ENCODE data around the gene TBC1D2. TPM values are rescaled to one million over a fixed set of nuclear protein-coding genes. Genes with fewer than 3 reads are reported as not detected.

The TBC1D2 gene
- total RNA-seq (2.5 TPM), polyA plus RNA-seq (21.2 TPM)
- long read RNA-seq, donor 1, result 0 reads
- long read RNA-seq, donor 2, result 0 reads
- long read RNA-seq, donor 3, partial matches to known transcripts, result 0 of 4 reads
- long read RNA-seq, donor 3, other reads (novel, unspliced or antisense), result 0 of 4 reads
- long read RNA-seq, donor 4, partial matches to known transcripts, result 0 of 1 reads
- long read RNA-seq, donor 4, other reads (novel, unspliced or antisense), result 0 of 1 reads
- long read RNA-seq, donor 5, partial matches to known transcripts, result 0 of 1 reads
- long read RNA-seq, donor 5, other reads (novel, unspliced or antisense), result 0 of 1 reads
- long read RNA-seq, donor 6, partial matches to known transcripts, result 0 of 1 reads
- long read RNA-seq, donor 6, other reads (novel, unspliced or antisense), result 0 of 1 reads
- long read RNA-seq, donor 7, result 0 reads
- long read RNA-seq, donor 8, partial matches to known transcripts, result 0 of 1 reads
- long read RNA-seq, donor 8, other reads (novel, unspliced or antisense), result 0 of 1 reads
- long read RNA-seq, donor 9, partial matches to known transcripts, result 0 of 2 reads
- long read RNA-seq, donor 9, other reads (novel, unspliced or antisense), result 0 of 2 reads
- long read RNA-seq, donor 10, partial matches to known transcripts, result 0 of 1 reads
- long read RNA-seq, donor 10, other reads (novel, unspliced or antisense), result 0 of 1 reads

- peak; percentile 95 to 99 (median 96) for DNase-seq (ENCODE audit: low read depth in 6 of 9, low spot score in 9 of 9)
- Histone ChIP-seq H3K4me3 (ENCODE audit: low read length in 2 of 2) (peak within 1 kb of the TSS; percentile 72 to 100), H3K27ac (ENCODE audit: low read depth in 1 of 2, low read length in 1 of 2) (peak within 1 kb of the TSS; percentile 99 to 100), H3K27me3 (ENCODE audit: control insufficient read depth in 2 of 2, insufficient read depth in 1 of 2, low read length in 1 of 2) (peaks cover 0 to 15% of the 10 kb centered on the region in 2 donors), H3K9me3 (ENCODE audit: control insufficient read depth in 2 of 2, insufficient read depth in 1 of 2, low read length in 1 of 2) (no peaks in the 10 kb centered on the region), H3K4me1 (ENCODE audit: control insufficient read depth in 2 of 2, insufficient read depth in 2 of 2, low read length in 2 of 2) (peaks cover 7 to 15% of the 10 kb centered on the region in 2 donors), H3K36me3 (ENCODE audit: control insufficient read depth in 2 of 2, insufficient read depth in 2 of 2, low read length in 1 of 2) (no peaks in the 10 kb centered on the region)
- WGBS, result under 1% methylated on average over 64 of the region's 64 CpGs
Measured at GRCh38 chr9:98255578-98256296, at the start of gene TBC1D2. TSS of gene TBC1D2 (minus strand) at chr9:98255649. CDS start at chr9:98255541, 108 bp downstream.

GRCh38 chr9:98304381-98304780 is 48.9 kb upstream of the TBC1D2 start:
- H3K4me1 ChIP-seq (ENCODE audit: control insufficient read depth in 2 of 2, insufficient read depth in 2 of 2, low read length in 2 of 2), result no peaks in the 10 kb centered on the region
- H3K27me3 ChIP-seq (ENCODE audit: control insufficient read depth in 2 of 2, insufficient read depth in 1 of 2, low read length in 1 of 2), result no peaks in the 10 kb centered on the region
- no peaks in the 10 kb centered on the region for H3K9me3 ChIP-seq (ENCODE audit: control insufficient read depth in 2 of 2, insufficient read depth in 1 of 2, low read length in 1 of 2)
- no peaks in the 10 kb centered on the region for H3K36me3 ChIP-seq (ENCODE audit: control insufficient read depth in 2 of 2, insufficient read depth in 2 of 2, low read length in 1 of 2)
- no peak for DNase-seq (ENCODE audit: low read depth in 6 of 9, low spot score in 9 of 9)
- H3K4me3 ChIP-seq (ENCODE audit: low read length in 2 of 2), result no peak overlapping the region
- no peak overlapping the region for H3K27ac ChIP-seq (ENCODE audit: low read depth in 1 of 2, low read length in 1 of 2)
- WGBS, result 96% methylated on average over 4 of the region's 4 CpGs

- Histone ChIP-seq H3K9me3 (ENCODE audit: control insufficient read depth in 2 of 2, insufficient read depth in 1 of 2, low read length in 1 of 2) (no peaks in the 10 kb centered on the region), H3K4me3 (ENCODE audit: low read length in 2 of 2) (no peak overlapping the region), H3K36me3 (ENCODE audit: control insufficient read depth in 2 of 2, insufficient read depth in 2 of 2, low read length in 1 of 2) (no peaks in the 10 kb centered on the region), H3K27ac (ENCODE audit: low read depth in 1 of 2, low read length in 1 of 2) (no peak overlapping the region), H3K4me1 (ENCODE audit: control insufficient read depth in 2 of 2, insufficient read depth in 2 of 2, low read length in 2 of 2) (no peaks in the 10 kb centered on the region), H3K27me3 (ENCODE audit: control insufficient read depth in 2 of 2, insufficient read depth in 1 of 2, low read length in 1 of 2) (no peaks in the 10 kb centered on the region)
- DNase-seq (ENCODE audit: low read depth in 6 of 9, low spot score in 9 of 9), result no peak
- 87% methylated on average over 8 of the region's 8 CpGs for WGBS
Measured at GRCh38 chr9:98303633-98304125, 48.2 kb upstream of the TBC1D2 start.

GRCh38 chr9:98302938-98303632 is 47.6 kb upstream of the TBC1D2 start:
- Histone ChIP-seq H3K27ac (ENCODE audit: low read depth in 1 of 2, low read length in 1 of 2) (no peak overlapping the region), H3K36me3 (ENCODE audit: control insufficient read depth in 2 of 2, insufficient read depth in 2 of 2, low read length in 1 of 2) (no peaks in the 10 kb centered on the region), H3K4me3 (ENCODE audit: low read length in 2 of 2) (no peak overlapping the region), H3K9me3 (ENCODE audit: control insufficient read depth in 2 of 2, insufficient read depth in 1 of 2, low read length in 1 of 2) (no peaks in the 10 kb centered on the region), H3K27me3 (ENCODE audit: control insufficient read depth in 2 of 2, insufficient read depth in 1 of 2, low read length in 1 of 2) (no peaks in the 10 kb centered on the region), H3K4me1 (ENCODE audit: control insufficient read depth in 2 of 2, insufficient read depth in 2 of 2, low read length in 2 of 2) (no peaks in the 10 kb centered on the region)
- WGBS, result 93% methylated on average over 13 of the region's 13 CpGs
- DNase-seq (ENCODE audit: low read depth in 6 of 9, low spot score in 9 of 9), result no peak

- Histone ChIP-seq H3K27ac (ENCODE audit: low read depth in 1 of 2, low read length in 1 of 2) (no peak overlapping the region), H3K4me1 (ENCODE audit: control insufficient read depth in 2 of 2, insufficient read depth in 2 of 2, low read length in 2 of 2) (no peaks in the 10 kb centered on the region), H3K27me3 (ENCODE audit: control insufficient read depth in 2 of 2, insufficient read depth in 1 of 2, low read length in 1 of 2) (no peaks in the 10 kb centered on the region), H3K4me3 (ENCODE audit: low read length in 2 of 2) (no peak overlapping the region), H3K9me3 (ENCODE audit: control insufficient read depth in 2 of 2, insufficient read depth in 1 of 2, low read length in 1 of 2) (no peaks in the 10 kb centered on the region), H3K36me3 (ENCODE audit: control insufficient read depth in 2 of 2, insufficient read depth in 2 of 2, low read length in 1 of 2) (no peaks in the 10 kb centered on the region)
- DNase-seq (ENCODE audit: low read depth in 6 of 9, low spot score in 9 of 9), result no peak
- WGBS, result 93% methylated on average over 5 of the region's 5 CpGs
Measured at GRCh38 chr9:98302150-98302549, 46.7 kb upstream of the TBC1D2 start.

- DNase-seq (ENCODE audit: low read depth in 6 of 9, low spot score in 9 of 9), result no peak
- H3K4me3 ChIP-seq (ENCODE audit: low read length in 2 of 2), result no peak overlapping the region
- H3K9me3 ChIP-seq (ENCODE audit: control insufficient read depth in 2 of 2, insufficient read depth in 1 of 2, low read length in 1 of 2), result no peaks in the 10 kb centered on the region
- peaks cover 0 to 2% of the 10 kb centered on the region in 2 donors for H3K27me3 ChIP-seq (ENCODE audit: control insufficient read depth in 2 of 2, insufficient read depth in 1 of 2, low read length in 1 of 2)
- no peaks in the 10 kb centered on the region for H3K4me1 ChIP-seq (ENCODE audit: control insufficient read depth in 2 of 2, insufficient read depth in 2 of 2, low read length in 2 of 2)
- no peak overlapping the region for H3K27ac ChIP-seq (ENCODE audit: low read depth in 1 of 2, low read length in 1 of 2)
- 91% methylated on average over 3 of the region's 3 CpGs for WGBS
- H3K36me3 ChIP-seq (ENCODE audit: control insufficient read depth in 2 of 2, insufficient read depth in 2 of 2, low read length in 1 of 2), result no peaks in the 10 kb centered on the region
Measured at GRCh38 chr9:98300611-98301010, 45.2 kb upstream of the TBC1D2 start.

GRCh38 chr9:98298476-98298875 is 43.0 kb upstream of the TBC1D2 start:
- Histone ChIP-seq H3K27ac (ENCODE audit: low read depth in 1 of 2, low read length in 1 of 2) (no peak overlapping the region), H3K4me1 (ENCODE audit: control insufficient read depth in 2 of 2, insufficient read depth in 2 of 2, low read length in 2 of 2) (no peaks in the 10 kb centered on the region), H3K4me3 (ENCODE audit: low read length in 2 of 2) (no peak overlapping the region), H3K27me3 (ENCODE audit: control insufficient read depth in 2 of 2, insufficient read depth in 1 of 2, low read length in 1 of 2) (peaks cover 0 to 2% of the 10 kb centered on the region in 2 donors), H3K9me3 (ENCODE audit: control insufficient read depth in 2 of 2, insufficient read depth in 1 of 2, low read length in 1 of 2) (no peaks in the 10 kb centered on the region), H3K36me3 (ENCODE audit: control insufficient read depth in 2 of 2, insufficient read depth in 2 of 2, low read length in 1 of 2) (no peaks in the 10 kb centered on the region)
- no peak for DNase-seq (ENCODE audit: low read depth in 6 of 9, low spot score in 9 of 9)

GRCh38 chr9:98295824-98296223 is 40.4 kb upstream of the TBC1D2 start:
- Histone ChIP-seq H3K9me3 (ENCODE audit: control insufficient read depth in 2 of 2, insufficient read depth in 1 of 2, low read length in 1 of 2) (no peaks in the 10 kb centered on the region), H3K36me3 (ENCODE audit: control insufficient read depth in 2 of 2, insufficient read depth in 2 of 2, low read length in 1 of 2) (no peaks in the 10 kb centered on the region), H3K27ac (ENCODE audit: low read depth in 1 of 2, low read length in 1 of 2) (no peak overlapping the region), H3K4me1 (ENCODE audit: control insufficient read depth in 2 of 2, insufficient read depth in 2 of 2, low read length in 2 of 2) (no peaks in the 10 kb centered on the region), H3K27me3 (ENCODE audit: control insufficient read depth in 2 of 2, insufficient read depth in 1 of 2, low read length in 1 of 2) (peaks cover 0 to 11% of the 10 kb centered on the region in 2 donors), H3K4me3 (ENCODE audit: low read length in 2 of 2) (no peak overlapping the region)
- WGBS, result 87% methylated on average over 6 of the region's 6 CpGs
- no peak for DNase-seq (ENCODE audit: low read depth in 6 of 9, low spot score in 9 of 9)
